ENCODE measurements around the gene AMPH.
A peak's percentile ranks its signal among the peaks of the same experiment; 100 is the strongest.

AMPH gene

DNA sequence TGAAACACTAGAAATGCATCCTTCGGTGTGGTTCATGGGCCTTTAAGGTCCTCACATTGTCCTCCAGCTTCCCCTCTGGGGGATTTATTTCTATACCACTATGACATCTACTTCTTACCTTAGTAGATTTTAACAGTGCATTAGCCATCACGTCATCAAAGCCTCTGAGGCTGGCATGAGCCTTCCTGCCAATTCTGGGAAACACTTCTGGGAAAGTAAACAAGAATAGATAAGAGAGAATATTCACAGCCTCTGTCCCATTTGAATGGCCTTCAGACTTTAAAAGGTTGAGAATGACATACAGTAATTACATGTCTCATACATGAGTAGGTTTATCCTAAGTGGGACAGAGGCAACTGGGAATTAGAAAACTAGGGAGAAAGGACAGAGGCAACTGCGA lies 89.7 kb downstream of the AMPH start:
- no peak for DNase-seq

DNA sequence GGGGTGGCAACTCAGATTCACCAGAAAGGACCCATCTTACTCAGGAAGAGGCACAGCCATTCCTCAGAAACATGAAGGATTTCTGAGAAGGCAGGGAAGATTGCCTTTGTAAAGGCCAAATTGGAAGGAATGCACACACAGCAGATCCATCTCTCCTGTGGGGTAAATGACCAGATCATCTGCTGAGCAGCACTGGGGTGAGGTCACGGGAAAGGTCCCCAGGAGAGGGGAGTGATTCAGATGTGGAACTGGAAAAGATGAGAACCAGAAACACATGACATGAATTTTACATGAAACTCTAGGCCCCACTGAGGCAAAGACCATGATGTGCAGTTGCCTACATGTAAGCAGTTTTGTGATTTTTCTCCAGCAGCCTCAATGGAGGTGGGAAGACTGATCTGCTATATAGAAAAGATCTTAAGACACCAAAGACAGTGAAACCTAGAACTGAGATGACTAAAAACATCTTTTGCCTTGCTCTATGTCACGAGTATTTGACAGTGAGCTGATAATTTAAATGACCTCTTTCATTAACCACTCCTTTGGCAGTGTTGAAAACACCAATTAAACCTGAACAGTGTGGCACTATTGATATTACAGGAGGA lies 91.6 kb downstream of the AMPH start:
- DNase-seq, result no peak

DNA sequence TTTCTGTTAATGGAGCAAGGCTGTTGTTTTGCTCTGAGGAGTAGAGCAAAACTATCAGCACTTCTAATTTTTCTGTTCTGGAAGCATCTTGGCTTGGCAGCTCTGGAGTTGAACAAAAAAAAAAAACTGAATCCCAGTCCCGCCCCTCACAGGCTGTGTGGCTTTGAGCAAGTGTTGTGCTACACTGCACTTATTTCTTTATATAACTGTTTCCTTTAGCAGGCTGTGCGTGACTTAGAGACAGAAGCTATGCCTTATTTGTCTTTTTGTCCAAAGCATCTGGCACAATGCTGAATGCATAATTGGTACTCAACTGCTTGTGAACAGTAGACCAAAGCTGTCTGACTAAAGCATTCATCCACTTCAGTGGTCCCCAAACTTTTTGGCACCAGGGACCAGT lies 96.1 kb downstream of the AMPH start:
- no peak for DNase-seq

DNA sequence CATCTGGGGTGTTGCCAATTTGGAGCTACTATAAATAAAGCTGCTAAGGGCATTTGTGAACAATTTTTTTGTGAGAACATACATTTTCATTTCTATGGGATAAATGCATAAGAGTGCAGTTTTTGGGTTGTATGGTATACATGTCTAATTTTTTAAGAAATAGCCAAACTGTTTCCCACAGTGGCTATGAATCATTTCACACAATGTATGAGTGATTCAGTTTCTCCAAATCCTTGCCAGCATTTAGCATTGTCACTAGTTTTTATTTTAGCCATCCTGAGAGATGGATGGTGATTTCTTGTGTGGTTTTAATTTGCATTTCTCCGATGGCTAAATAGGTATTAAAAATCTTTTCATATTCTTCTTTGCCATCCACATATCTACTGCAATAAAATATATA lies 105.3 kb downstream of the AMPH start:
- no peak for DNase-seq

DNA sequence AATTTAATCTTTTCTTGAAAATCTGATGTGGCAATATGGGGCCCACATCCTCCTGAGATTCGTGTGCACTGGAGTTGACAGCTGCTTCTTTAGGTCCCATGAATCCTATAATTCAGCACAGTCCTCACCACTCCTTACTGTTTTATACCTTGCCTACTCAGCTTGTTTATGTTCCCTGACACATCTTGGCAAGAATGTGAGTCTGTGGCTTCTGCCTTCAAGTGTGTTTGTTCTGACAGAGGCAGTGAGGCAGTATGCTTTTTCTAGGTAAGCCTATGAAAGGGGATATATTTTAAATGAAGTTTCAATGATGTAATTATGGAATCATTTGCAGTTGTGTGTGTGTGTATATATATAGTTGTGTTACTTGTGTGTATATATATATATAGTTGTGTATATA lies 106.4 kb downstream of the AMPH start:
- DNase-seq, result no peak

DNA sequence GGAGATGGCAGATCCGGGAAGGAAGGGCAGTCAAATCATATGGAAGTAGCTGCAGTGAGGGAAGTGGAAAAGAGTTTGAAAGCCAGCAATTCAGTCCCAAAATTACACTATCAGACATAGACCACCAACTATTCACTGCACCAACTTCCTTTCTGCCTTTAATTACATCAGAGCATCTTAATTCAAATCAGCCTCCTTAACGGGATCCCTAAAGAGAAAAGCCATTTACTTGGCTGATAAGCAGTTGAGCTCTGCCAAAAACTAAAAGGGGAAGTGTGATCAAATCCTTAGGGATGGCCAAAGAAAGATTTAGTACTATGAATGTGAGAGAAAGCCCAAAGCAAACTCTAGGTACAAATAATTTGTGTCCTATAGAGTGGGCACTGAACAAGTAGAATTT lies 110.4 kb downstream of the AMPH start:
- no peak for DNase-seq

DNA sequence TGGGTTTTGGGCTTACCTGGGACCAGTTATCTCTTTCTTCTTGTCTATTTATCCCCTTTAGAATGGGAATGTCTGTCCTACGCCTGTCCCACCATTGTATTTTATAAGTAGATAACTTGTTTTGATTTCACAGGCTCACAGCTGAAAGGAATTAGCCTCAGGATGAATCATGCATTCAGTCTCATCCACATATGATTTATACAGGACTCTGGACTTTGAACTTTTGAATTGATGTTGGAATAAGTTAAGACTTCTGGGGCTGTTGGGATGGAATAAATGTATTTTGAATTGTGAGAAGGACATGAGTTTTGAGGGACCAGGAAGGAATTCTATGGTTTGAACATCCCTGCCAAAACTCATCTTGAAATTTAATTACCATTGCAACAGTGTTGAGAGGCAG lies 112.6 kb downstream of the AMPH start:
- no peak for DNase-seq

DNA sequence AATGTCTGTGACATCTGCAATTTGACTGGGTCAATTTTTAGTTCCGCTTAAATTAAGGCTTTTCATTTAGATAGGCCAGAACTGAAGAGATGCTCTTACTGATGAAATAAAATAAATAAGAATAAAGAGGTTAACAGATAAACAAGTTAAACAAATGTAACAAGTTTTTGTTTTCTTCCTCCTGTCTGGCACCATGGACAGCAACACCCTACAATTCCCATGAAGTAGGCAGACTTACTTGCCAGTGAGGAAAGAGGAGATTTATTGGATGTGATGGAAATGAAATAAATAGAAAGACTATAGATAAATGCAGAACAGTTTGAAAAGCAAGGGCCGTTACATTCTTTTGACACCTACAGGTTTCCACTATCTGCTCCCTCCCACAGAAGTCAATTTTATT lies 118.5 kb downstream of the AMPH start:
- DNase-seq, result no peak

DNA sequence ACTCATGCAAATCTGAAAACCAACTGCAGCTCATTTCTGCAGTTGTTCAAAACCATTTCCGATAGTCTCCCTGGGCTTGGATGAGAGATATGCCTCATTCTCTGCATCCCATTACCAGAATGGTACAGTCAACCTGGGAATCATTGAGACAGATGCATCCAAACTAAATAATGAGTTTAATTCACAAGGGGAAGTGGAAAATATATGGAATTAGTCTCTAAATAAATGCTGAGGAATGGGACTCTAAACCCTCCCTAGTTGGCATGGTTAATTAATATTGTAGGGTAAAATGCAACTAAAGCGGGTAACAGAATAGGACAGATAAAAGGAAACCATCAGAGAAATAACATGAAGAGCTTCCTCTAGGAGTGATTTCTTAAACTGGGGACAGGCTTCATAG lies 118.9 kb downstream of the AMPH start:
- DNase-seq, result no peak

DNA sequence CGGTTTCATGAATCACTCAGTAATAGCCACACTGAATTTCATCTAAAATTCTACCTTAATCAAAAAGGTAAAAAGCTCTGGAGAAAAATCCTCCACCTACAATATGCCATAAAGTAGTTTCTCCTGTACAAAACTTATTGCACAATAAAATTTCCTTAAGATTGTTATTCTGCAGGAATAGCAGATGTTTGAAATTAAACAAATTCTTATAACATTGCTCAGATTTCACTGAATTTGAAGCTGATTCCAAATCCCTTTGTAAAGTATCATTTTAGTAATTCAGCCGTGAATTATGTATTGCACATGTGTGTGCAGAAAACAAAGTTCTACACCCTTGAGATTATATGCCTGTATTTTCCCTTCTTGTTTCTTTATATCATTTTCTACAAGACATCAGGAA lies 123.8 kb downstream of the AMPH start:
- no peak for DNase-seq

DNA sequence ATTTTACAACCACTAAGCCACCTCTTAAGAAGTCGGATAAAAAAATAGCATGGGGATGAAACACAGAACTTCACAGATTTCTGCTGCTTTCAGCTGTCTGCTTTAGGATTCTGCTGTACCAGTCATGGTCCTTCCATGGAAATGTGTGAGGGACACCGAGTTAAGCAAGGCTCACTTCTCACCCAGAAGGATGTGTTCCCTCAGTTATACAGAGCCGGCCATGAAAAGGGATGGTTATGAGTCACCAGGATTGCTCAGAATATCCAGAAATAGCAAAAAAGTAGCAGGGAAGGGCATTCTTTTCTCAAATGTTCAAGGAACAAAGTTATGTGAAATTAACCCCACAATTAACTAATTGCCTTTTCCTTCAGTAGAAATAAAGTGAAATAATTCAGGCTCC lies 124.4 kb downstream of the AMPH start:
- DNase-seq, result no peak

DNA sequence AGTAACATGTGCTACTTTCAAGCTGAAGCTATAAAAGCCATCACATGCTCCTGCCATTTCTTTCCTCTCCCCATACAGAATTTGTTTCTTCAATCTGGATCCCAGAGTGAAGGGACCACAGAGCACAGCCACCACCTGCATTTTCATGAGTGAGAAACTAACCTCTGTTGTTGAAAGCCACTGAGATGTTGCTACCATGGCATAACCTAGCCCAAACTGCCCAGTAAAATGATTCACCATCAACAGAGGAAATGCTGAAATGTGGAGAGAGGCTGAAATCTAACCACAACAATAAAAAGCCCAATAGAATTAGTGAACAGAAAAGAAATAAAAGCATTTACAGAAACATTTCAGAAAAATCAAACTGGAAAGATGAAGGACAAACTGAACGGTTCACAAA lies 125.2 kb downstream of the AMPH start:
- DNase-seq, result no peak

DNA sequence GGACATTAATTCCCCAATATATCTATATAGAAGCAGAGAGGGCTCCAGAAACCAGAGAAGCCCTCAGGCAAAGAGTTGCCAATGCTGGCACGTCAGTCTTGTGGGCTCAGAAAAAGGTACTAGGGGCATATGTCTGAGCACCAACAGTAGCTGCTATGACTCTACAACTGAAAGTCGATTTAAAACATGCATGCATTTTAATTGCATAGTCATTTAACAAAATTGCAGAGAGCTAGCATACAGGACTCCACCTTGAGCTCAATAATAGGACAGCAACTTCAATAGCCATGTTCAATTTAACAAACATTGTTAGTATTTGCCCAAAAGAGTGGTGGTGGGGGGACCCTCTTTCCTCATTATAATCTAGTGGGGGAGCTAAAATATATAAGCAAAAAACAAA lies 126.5 kb downstream of the AMPH start:
- DNase-seq, result no peak

DNA sequence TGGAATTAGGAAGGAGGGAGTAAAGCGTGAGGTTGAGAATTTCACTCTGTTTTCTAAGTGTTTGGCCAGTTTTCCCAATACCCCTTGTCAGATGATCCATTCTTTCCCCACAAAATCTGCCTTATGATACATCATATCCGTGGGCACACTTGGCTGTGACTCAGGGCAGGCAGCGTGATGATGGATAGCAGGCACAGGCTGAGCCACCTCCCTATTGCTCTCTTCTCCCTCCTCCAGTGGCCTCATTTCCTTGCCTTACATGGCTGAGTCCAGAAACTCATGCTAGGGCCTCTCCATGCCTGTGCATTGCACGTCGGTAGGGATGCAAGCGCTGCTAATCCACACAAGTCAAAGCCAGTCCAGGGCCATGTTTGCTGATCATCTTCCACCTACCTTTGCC lies 128.3 kb downstream of the AMPH start:
- no peak for DNase-seq

DNA sequence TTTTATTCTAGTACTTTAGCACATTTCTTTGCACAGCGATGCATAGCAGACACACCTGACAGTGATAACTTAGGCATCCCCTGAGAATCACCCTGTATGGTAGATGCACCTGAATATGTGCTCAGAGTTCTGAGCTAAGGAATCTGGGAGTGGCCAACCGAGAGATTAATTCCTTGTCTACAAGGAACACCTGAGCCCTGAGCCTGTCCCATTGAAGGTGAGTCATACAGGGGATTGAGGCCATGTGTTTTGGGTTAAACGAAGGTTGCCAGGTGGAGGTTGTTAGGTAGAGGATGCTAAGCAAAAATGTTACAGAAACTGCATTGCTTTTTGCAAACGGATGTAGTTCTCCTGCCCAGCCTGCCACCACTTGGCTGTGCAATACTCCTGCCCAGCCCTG lies 128.9 kb downstream of the AMPH start:
- DNase-seq, result no peak

DNA sequence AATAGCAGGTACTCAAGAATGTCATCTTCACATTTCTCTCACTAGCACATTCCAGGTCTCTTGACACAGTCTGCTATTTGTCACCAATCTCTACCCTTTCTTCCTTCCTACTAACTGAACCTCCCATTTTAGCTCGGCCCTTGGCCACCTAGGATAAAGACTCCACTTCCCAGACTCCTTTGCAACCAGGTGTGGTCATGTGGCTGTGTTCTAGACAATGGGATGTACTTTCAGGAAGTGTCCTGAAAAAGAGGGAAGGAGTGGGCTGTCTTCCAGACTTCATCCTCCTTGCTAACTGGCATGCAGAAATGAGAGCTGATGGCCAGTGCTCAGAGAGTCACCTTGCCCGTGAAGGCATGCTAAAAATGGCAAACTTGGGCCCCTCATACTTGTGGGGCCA lies 139.2 kb downstream of the AMPH start:
- no peak for DNase-seq

DNA sequence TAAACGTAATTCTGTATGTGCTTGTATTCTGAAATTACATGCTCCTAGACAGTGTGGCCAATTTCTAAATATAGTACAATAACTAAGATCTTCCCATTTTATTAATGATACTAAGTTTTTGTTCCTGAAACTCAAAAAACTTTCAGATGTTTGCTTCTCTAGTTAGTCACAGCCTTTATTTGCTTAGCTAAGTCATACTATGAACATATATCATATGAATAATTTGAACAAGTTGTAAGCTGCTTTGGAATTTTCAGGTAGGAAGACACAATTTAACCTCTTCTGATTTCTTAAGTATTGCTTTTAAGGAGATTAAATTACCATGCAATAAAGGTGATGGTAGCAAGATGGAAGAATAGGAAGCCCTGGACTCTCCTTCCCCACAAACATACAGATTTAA lies 148.7 kb downstream of the AMPH start:
- no peak for DNase-seq

DNA sequence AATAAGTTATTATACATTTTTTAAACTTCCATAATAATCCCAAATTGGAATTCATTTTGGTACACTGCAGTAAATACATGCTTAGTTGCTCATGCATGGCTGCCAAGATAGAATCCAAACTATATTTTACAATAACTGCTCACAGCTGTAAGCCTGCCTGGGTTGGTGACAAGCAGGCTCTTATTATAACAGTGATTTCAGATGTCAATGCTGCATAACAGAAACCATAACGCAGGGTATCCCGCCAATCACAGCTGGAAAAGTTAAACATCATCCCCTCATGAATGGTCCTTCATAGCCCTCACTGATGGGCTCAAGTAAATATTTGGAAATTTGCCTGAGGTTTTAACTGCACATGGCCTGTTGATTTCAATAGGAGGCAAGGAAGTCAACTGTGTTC lies 149.8 kb downstream of the AMPH start:
- DNase-seq, result no peak

DNA sequence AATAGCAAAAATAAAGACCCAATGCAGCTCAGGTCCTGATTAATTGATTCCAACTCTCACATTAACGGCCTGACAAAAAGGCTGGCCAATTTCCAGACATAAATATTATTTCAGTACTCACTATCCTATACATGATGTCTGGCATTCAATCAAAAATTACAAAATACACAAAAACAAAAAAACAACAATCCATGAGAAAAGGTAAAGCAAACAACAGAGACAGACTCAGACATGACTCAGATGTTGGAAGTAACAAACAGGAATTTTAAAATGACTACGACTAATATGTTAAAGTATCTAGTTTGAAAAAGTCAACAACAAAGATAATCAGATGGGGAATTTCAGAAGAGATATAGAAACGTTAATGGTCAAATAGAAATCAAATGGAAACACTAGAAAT lies 152.8 kb downstream of the AMPH start:
- DNase-seq, result no peak

DNA sequence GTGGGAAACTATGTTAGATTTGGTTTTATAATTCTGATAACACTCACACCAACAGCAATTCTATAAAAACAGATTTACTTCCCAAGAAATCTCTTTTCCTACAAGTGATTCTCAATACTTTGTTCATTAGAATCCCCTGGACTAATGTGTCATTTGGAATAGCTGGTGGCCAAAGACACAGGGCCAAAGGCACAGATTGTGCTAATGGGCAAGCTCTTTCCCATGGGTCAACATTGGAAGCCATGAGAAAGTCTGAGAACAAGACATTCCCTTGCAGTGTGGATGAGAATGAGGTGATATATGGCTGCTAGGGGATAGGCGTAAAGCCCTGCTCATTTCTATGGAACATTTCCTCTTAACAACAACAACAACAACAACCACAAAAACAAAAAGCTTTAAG lies 153.8 kb downstream of the AMPH start:
- no peak for DNase-seq

DNA sequence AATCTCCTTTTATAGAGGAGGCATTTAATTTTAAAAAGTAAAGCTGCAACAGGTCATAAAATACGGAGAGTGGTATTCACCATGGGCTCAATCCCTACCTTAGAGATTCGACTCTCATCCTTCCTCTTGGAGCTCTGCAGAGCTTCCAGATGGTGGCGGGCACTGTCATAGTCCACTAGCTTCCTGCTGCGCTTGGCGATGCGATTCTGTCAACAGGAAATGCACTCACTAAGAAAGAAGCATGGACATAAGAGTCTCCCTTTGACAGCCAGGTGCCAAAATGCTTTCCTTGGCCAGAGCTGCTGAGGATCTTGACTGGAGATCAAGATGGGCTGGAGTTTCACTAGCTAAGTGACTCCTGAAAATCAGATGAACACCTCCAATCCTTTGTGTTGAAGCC lies 154.4 kb downstream of the AMPH start:
- DNase-seq, result no peak

DNA sequence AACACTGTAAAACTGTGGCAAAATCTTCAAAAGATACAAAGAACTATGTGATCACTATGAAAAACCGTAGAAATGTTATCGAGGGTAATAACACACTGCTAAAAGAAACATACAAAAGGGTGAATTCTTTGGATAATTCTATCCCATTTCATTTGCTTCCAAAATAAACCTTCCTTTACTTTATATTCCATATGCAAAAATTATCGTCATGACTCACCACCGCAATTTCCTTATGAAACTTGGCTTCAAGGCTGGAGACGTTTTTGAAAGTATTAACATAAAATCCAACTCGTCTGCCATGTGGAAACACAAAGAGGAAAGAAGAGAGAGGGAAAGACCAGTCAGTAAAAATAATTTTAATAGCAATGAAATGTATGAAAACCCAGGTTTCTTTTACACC lies 165.2 kb downstream of the AMPH start:
- DNase-seq, result no peak

DNA sequence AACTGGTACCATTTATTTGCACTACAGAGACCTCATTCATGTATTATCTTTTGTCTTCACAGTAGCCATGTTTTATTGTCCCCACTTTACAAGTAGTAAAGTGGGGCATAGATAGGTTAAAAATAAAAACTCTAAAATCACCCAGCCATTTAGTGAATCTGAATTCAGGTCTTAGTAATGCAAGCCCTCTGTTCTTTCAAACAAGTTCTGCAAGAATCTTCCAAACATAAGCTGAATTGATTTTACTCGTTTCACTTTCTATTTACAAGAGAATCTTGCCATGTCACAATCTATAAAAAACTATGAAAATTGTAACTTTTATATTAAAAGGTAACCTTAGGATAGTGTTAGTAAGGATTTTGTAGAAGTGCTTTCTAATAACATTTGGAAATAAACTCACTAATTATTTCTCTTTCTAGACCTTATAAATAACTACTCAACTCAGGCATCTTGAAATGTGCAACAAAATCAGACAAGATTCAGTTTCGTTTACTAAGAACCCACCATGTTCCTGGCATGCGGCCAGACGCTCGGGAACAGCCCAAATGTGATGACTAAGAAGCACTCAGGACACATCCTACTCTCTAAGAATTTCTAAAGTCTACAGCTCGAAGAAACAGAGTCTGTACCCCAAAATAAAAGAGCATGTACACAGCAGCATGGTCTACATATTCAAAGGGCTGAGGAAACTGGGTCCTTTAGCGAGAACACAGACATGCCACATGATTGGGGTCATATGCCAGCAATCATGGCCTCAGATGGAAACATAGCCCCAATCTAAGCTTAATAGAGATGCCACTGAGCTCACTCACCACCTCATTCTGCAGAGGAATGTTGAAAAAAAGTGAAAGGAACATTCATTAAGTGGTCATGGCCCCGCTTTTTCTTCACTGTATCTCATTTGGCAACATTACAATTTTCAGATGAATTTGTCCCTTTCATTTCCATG lies 167.6 kb downstream of the AMPH start:
- DNase-seq, result peak; percentile 53

DNA sequence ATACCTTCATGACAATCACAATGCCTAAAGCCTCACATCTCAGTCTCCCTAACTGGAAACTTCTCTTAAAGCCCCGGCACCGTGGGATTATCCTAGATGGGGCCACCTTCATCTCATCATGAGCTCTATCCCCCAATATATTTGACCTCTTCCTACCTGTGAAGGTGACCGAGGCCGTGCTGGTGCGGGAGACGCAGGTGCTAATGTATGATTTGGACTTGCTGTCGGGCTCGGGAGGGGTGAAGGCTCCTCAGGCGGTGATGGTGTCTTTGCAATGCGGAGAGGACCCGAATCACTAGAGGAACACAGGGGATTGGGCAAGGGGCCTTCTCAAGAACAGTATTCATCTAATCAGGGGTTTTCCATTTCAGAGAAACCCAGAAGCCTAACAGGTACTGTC lies 168.4 kb downstream of the AMPH start:
- DNase-seq, result no peak

DNA sequence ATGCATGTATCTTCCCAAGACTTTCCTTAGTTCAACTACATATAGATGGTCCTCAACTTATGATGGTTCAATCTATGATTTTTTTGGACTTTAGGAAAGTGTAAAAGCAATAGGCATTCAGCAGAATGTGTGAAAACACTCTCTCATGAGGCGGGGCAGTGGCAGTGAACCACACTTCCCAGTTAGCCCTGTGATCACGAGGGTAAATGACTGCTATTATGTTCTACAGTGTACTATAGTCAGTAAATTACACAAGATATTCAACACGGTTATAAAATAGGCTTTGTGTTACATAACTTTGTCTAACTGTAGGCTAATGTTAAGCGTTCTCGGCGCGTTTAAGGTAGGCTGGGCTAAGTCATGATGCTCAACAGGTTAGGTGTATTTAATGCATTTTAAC lies 169.3 kb downstream of the AMPH start:
- no peak for DNase-seq
